ENCODE measurements around the gene PPP1CB.

PPP1CB gene

DNA sequence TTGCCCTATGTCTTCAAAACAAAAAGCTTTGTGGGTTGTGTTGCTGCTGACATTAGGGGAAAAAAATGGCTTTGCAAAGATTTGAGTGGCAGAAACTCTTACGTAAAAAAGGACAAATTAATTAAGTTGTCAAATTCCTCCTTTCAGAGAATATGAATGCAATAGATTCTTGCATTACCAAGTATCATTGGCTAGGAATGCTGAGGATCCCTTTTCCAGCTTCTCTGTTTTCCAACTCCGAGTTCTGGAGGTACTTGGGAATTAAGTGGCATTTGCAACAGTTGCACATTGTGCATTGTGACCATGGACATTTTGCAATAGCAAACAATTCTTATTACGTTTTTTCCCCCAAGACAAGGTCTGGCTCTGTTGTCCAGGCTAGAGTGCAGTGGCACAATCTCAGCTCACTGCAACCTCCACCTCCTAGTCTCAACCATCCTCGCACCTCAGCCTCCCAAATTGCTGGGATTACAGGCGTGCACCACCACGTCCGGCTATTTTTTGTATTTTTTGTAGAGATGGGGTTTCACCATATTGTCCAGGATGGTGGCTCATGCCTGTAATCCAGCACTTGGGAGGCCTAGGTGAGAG is 29.9 kb upstream of the PPP1CB start:
- peaks cover 0 to 1% of the 10 kb centered on the region in 2 donors for H3K9me3 ChIP-seq (replicated peaks in 1 of 2; ENCODE audit: control insufficient read depth in 2 of 2, insufficient read depth in 1 of 2, low read depth in 1 of 2, low read length in 2 of 2)
- no peak overlapping the region for H2AK5ac ChIP-seq (ENCODE audit: low read depth, low read length)
- H3K36me3 ChIP-seq (replicated peaks in 1 of 2; ENCODE audit: control insufficient read depth in 2 of 2, insufficient read depth in 2 of 2, low read length in 2 of 2) = no peaks in the 10 kb centered on the region
- peaks cover 4 to 12% of the 10 kb centered on the region in 2 donors for H3K4me1 ChIP-seq (ENCODE audit: control insufficient read depth in 2 of 2, insufficient read depth in 1 of 2, low read depth in 1 of 2, low read length in 2 of 2)
- no peak overlapping the region for H2BK12ac ChIP-seq (ENCODE audit: low read length)
- no peak overlapping the region for H2BK120ac ChIP-seq (ENCODE audit: low read depth, low read length)
- H3K4me3 ChIP-seq (ENCODE audit: low read length in 2 of 2) = no peak overlapping the region
- H2BK15ac ChIP-seq (ENCODE audit: low read length) = no peak overlapping the region
- H3K79me1 ChIP-seq (ENCODE audit: low read depth, low read length) = no peaks in the 10 kb centered on the region
- no peak overlapping the region for H4K91ac ChIP-seq (ENCODE audit: low read depth, low read length, poor library complexity)
- H2AFZ ChIP-seq (ENCODE audit: low read length) = no peak overlapping the region
- H3K4ac ChIP-seq (ENCODE audit: low read length) = no peak overlapping the region
- no peak overlapping the region for H3K14ac ChIP-seq (ENCODE audit: low read length)
- no peaks in the 10 kb centered on the region for H3K27me3 ChIP-seq (ENCODE audit: control insufficient read depth in 3 of 3, insufficient read depth in 3 of 3, low read depth in 1 of 3, low read length in 3 of 3)
- H2BK5ac ChIP-seq (ENCODE audit: low read length) = no peak overlapping the region
- no CpG with 5 or more reads among the region's 7 CpGs for WGBS, 2 donors (ENCODE audit: extremely low coverage in 2 of 2, insufficient read length in 2 of 2, insufficient replicate concordance in 1 of 2)
- H3K18ac ChIP-seq (ENCODE audit: low read length) = no peak overlapping the region
- H3K23ac ChIP-seq (ENCODE audit: low read depth, low read length, poor library complexity) = no peak overlapping the region
- no peak overlapping the region for H4K8ac ChIP-seq (ENCODE audit: low read depth, low read length)
- no peak overlapping the region for H3K4me2 ChIP-seq (ENCODE audit: insufficient read depth, low read length, poor library complexity, severe bottlenecking)
- H3K9ac ChIP-seq (ENCODE audit: low read depth, low read length, poor library complexity) = no peak overlapping the region
- no peak overlapping the region for H3K27ac ChIP-seq (replicated peaks; ENCODE audit: low read length)
- no peak for DNase-seq (ENCODE audit: low spot score)

DNA sequence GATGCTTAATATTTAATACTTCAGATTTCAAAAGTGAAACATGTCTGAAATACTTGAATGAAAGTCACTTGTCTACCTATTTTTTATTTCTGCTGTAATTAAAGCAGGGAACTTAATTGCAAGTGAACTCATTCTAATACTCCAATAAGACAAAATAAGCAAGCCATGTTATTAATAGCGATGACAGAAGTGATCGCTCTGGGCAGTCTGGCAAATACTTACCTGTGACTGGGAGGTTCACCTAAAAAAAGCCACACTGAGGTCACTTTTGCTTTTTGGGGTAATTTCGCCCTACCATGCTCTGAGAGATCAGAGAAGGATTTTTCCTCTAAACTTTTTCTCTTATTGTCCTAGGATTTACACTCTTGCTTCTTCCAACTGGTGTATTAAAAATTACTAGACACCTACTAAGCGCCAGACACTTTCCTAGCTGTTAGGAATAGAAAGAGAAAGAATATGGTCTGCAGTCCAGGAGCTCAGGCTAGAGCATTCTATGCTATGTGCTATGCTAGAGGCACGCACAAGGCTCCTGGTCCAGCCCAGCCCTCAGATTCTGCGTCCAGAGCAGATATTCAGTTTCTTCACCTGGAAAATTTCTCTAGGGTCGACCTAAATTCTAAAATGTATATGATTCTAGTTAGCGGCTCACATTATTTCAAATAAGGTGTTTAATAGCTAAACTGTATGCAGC is 26.5 kb upstream of the PPP1CB start:
- Histone ChIP-seq H3K4ac (ENCODE audit: low read length) (no peak overlapping the region), H3K23ac (ENCODE audit: low read depth, low read length, poor library complexity) (no peak overlapping the region)

DNA sequence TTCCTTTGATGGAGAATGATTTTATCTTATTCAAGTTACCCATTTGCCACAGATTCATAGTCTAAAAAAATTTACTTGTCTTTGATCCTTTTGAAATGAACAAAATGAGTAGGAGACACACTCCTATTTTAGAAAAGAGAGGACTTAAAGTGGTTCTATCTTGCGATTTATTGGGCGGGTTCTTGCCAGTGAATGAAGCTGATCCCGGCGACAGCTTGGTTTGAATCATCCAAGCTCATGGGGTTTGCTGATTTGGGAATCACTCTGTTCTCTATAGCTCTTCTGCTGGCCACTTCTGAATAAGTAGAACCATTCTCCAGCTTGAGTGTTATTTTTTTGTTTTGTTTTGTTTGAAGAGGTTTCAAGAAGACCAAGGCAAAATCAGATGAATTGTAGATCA is 25.5 kb upstream of the PPP1CB start:
- DNase-seq (ENCODE audit: low spot score) = no peak
- peaks cover 0 to 8% of the 10 kb centered on the region in 2 donors for H3K4me1 ChIP-seq (ENCODE audit: control insufficient read depth in 2 of 2, insufficient read depth in 1 of 2, low read depth in 1 of 2, low read length in 2 of 2)
- H3K18ac ChIP-seq (ENCODE audit: low read length) = no peak overlapping the region
- no peaks in the 10 kb centered on the region for H3K79me1 ChIP-seq (ENCODE audit: low read depth, low read length)
- no CpG with 5 or more reads among the region's 4 CpGs for WGBS, 2 donors (ENCODE audit: extremely low coverage in 2 of 2, insufficient read length in 2 of 2, insufficient replicate concordance in 1 of 2)
- H2BK120ac ChIP-seq (ENCODE audit: low read depth, low read length) = no peak overlapping the region
- no peak overlapping the region for H2AK5ac ChIP-seq (ENCODE audit: low read depth, low read length)
- no peak overlapping the region for H4K91ac ChIP-seq (ENCODE audit: low read depth, low read length, poor library complexity)
- H3K4ac ChIP-seq (ENCODE audit: low read length) = no peak overlapping the region
- no peak overlapping the region for H3K4me2 ChIP-seq (ENCODE audit: insufficient read depth, low read length, poor library complexity, severe bottlenecking)
- H2BK12ac ChIP-seq (ENCODE audit: low read length) = no peak overlapping the region
- H3K27ac ChIP-seq (replicated peaks; ENCODE audit: low read length) = no peak overlapping the region
- no peak overlapping the region for H3K14ac ChIP-seq (ENCODE audit: low read length)
- H2BK5ac ChIP-seq (ENCODE audit: low read length) = no peak overlapping the region
- no peak overlapping the region for H3K23ac ChIP-seq (ENCODE audit: low read depth, low read length, poor library complexity)
- no peak overlapping the region for H3K4me3 ChIP-seq (ENCODE audit: low read length in 2 of 2)
- H3K9ac ChIP-seq (ENCODE audit: low read depth, low read length, poor library complexity) = no peak overlapping the region
- no peaks in the 10 kb centered on the region for H3K36me3 ChIP-seq (replicated peaks in 1 of 2; ENCODE audit: control insufficient read depth in 2 of 2, insufficient read depth in 2 of 2, low read length in 2 of 2)
- no peaks in the 10 kb centered on the region for H3K9me3 ChIP-seq (replicated peaks in 1 of 2; ENCODE audit: control insufficient read depth in 2 of 2, insufficient read depth in 1 of 2, low read depth in 1 of 2, low read length in 2 of 2)
- H2AFZ ChIP-seq (ENCODE audit: low read length) = no peak overlapping the region
- H3K27me3 ChIP-seq (ENCODE audit: control insufficient read depth in 3 of 3, insufficient read depth in 3 of 3, low read depth in 1 of 3, low read length in 3 of 3) = no peaks in the 10 kb centered on the region
- no peak overlapping the region for H2BK15ac ChIP-seq (ENCODE audit: low read length)
- H4K8ac ChIP-seq (ENCODE audit: low read depth, low read length) = no peak overlapping the region

More for the DNA sequence above, 26.5 kb upstream of the PPP1CB start:
- Histone ChIP-seq H3K9ac (ENCODE audit: low read depth, low read length, poor library complexity) (no peak overlapping the region), H3K4me1 (ENCODE audit: control insufficient read depth in 2 of 2, insufficient read depth in 1 of 2, low read depth in 1 of 2, low read length in 2 of 2) (peaks cover 0 to 8% of the 10 kb centered on the region in 2 donors), H3K27me3 (ENCODE audit: control insufficient read depth in 3 of 3, insufficient read depth in 3 of 3, low read depth in 1 of 3, low read length in 3 of 3) (no peaks in the 10 kb centered on the region), H3K4me3 (ENCODE audit: low read length in 2 of 2) (no peak overlapping the region), H4K91ac (ENCODE audit: low read depth, low read length, poor library complexity) (no peak overlapping the region), H3K14ac (ENCODE audit: low read length) (no peak overlapping the region), H3K27ac (replicated peaks; ENCODE audit: low read length) (no peak overlapping the region), H3K18ac (ENCODE audit: low read length) (no peak overlapping the region), H2BK12ac (ENCODE audit: low read length) (no peak overlapping the region), H3K36me3 (replicated peaks in 1 of 2; ENCODE audit: control insufficient read depth in 2 of 2, insufficient read depth in 2 of 2, low read length in 2 of 2) (no peaks in the 10 kb centered on the region), H2BK15ac (ENCODE audit: low read length) (no peak overlapping the region), H2AFZ (ENCODE audit: low read length) (no peak overlapping the region), H3K9me3 (replicated peaks in 1 of 2; ENCODE audit: control insufficient read depth in 2 of 2, insufficient read depth in 1 of 2, low read depth in 1 of 2, low read length in 2 of 2) (no peaks in the 10 kb centered on the region), H2BK5ac (ENCODE audit: low read length) (no peak overlapping the region), H3K4me2 (ENCODE audit: insufficient read depth, low read length, poor library complexity, severe bottlenecking) (no peak overlapping the region), H2AK5ac (ENCODE audit: low read depth, low read length) (no peak overlapping the region), H3K79me1 (ENCODE audit: low read depth, low read length) (no peaks in the 10 kb centered on the region), H4K8ac (ENCODE audit: low read depth, low read length) (no peak overlapping the region), H2BK120ac (ENCODE audit: low read depth, low read length) (no peak overlapping the region)
- WGBS, 2 donors (ENCODE audit: extremely low coverage in 2 of 2, insufficient read length in 2 of 2, insufficient replicate concordance in 1 of 2) = no CpG with 5 or more reads among the region's 8 CpGs
- DNase-seq (ENCODE audit: low spot score) = no peak

DNA sequence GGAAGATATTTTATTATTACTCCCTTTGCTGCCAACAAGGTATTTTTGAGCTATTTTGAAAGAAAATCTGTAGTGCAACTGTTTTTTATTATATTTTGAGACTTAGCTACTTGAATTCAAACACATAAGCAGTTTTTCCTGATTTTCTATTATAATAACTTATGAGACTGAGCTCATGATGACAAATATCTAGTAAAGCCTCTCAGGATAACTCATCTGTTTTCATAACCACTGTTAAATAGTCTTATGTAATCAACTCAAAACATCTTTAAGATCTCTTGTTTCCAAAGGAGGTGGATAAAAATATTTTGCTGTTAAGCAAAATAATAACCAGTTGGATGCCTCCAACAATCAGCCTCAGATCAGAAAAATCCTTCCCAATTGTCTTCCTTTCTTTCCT is 21.9 kb upstream of the PPP1CB start:
- Histone ChIP-seq H3K4me2 (ENCODE audit: insufficient read depth, low read length, poor library complexity, severe bottlenecking) (no peak overlapping the region), H3K4ac (ENCODE audit: low read length) (no peak overlapping the region), H3K27ac (replicated peaks; ENCODE audit: low read length) (no peak overlapping the region)

More for the DNA sequence above, 21.9 kb upstream of the PPP1CB start:
- no peaks in the 10 kb centered on the region for H3K36me3 ChIP-seq (replicated peaks in 1 of 2; ENCODE audit: control insufficient read depth in 2 of 2, insufficient read depth in 2 of 2, low read length in 2 of 2)
- H3K9ac ChIP-seq (ENCODE audit: low read depth, low read length, poor library complexity) = no peak overlapping the region
- H2BK5ac ChIP-seq (ENCODE audit: low read length) = no peak overlapping the region
- no peak overlapping the region for H2BK12ac ChIP-seq (ENCODE audit: low read length)
- H3K4me3 ChIP-seq (ENCODE audit: low read length in 2 of 2) = no peak overlapping the region
- no peak overlapping the region for H2BK120ac ChIP-seq (ENCODE audit: low read depth, low read length)
- no peaks in the 10 kb centered on the region for H3K9me3 ChIP-seq (replicated peaks in 1 of 2; ENCODE audit: control insufficient read depth in 2 of 2, insufficient read depth in 1 of 2, low read depth in 1 of 2, low read length in 2 of 2)
- no peak overlapping the region for H3K23ac ChIP-seq (ENCODE audit: low read depth, low read length, poor library complexity)
- no peak for DNase-seq (ENCODE audit: low spot score)
- no peaks in the 10 kb centered on the region for H3K79me1 ChIP-seq (ENCODE audit: low read depth, low read length)
- no peak overlapping the region for H4K8ac ChIP-seq (ENCODE audit: low read depth, low read length)
- H3K18ac ChIP-seq (ENCODE audit: low read length) = no peak overlapping the region
- no peaks in the 10 kb centered on the region for H3K27me3 ChIP-seq (ENCODE audit: control insufficient read depth in 3 of 3, insufficient read depth in 3 of 3, low read depth in 1 of 3, low read length in 3 of 3)
- H3K4me1 ChIP-seq (ENCODE audit: control insufficient read depth in 2 of 2, insufficient read depth in 1 of 2, low read depth in 1 of 2, low read length in 2 of 2) = no peaks in the 10 kb centered on the region
- H4K91ac ChIP-seq (ENCODE audit: low read depth, low read length, poor library complexity) = no peak overlapping the region
- no peak overlapping the region for H2BK15ac ChIP-seq (ENCODE audit: low read length)
- H3K14ac ChIP-seq (ENCODE audit: low read length) = no peak overlapping the region
- H2AK5ac ChIP-seq (ENCODE audit: low read depth, low read length) = no peak overlapping the region
- H2AFZ ChIP-seq (ENCODE audit: low read length) = no peak overlapping the region
